Measurements from ENCODE around the gene PDK3. TPM values are rescaled to one million over a fixed set of nuclear protein-coding genes. Genes with fewer than 3 reads are reported as not detected.

PDK3 gene
- polyA plus RNA-seq, 1 donor (not counting 4 experiments of a cell fraction or from before 2014, with no cell fraction given) = 8.0 TPM

DNA sequence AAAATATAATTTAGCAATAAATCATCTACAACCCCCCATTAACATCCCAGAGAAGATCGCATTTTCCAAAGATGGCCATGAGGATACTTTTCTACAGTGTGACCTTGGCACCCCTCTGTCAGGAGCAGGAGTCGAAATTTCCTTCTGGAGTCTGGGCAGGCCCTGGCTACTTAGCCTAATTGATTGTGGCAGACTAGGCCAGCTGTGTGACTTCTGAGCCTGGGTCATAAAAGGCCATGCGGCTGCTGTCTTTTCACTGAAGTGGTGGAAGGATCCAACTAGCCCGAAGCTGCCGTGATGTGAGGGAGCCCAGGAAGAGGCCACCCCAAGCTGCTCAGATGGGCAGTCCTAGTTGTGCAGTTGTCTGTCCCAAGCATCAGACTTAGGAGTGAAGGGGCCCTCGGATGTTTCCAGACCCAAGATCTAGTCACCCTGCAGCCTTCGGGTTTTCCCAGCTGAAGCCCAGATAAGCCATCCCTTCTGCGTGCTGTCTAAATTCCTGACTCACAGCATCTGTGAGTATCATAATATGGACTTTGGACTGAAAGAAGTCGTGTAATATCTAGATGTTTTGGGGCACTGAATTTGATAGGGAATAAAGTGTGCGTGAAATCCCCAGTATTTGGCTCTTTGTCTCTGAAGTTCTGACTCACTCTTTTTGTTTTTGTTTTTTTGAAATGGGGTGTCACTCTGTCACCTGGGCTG is 21.0 kb downstream of the PDK3 start:
- no peak for TF ChIP-seq CTCF (optimal IDR thresholded peaks at IDR 0.05 in 1 of 3, IDR thresholded peaks at IDR 0.05 in 1 of 3, conservative IDR thresholded peaks at IDR 0.05 in 1 of 3; ENCODE audit: extremely low read depth in 1 of 3, insufficient read depth in 2 of 3, low read length in 3 of 3)
- TF ChIP-seq EZH2 (IDR thresholded peaks at IDR 0.05; ENCODE audit: low read length) = no peak
- H3K9ac ChIP-seq (ENCODE audit: control insufficient read depth, extremely low read depth, insufficient read depth, low read length) = no peak overlapping the region
- H2AFZ ChIP-seq (ENCODE audit: control insufficient read depth, low read length) = no peak overlapping the region
- no peaks in the 10 kb centered on the region for H3K79me2 ChIP-seq (ENCODE audit: control insufficient read depth, insufficient read depth, low read length)
- no peak for FAIRE-seq
- no peaks in the 10 kb centered on the region for H3K36me3 ChIP-seq (ENCODE audit: control insufficient read depth in 2 of 2, extremely low read depth in 1 of 2, insufficient read depth in 2 of 2, low read length in 2 of 2)
- no peak for DNase-seq (ENCODE audit: low read depth, low spot score)
- dilution Hi-C loops (cut with MboI; ENCODE audit: extremely low pct_ligation_motif_present, low sequenced_read_pairs) = no loop called here
- no peak overlapping the region for H3K27ac ChIP-seq (ENCODE audit: control insufficient read depth, insufficient read depth, low read length)
- no peaks in the 10 kb centered on the region for H4K20me1 ChIP-seq (ENCODE audit: control insufficient read depth, extremely low read depth, insufficient read depth, low read length)
- H3K9me1 ChIP-seq (ENCODE audit: control insufficient read depth, extremely low read depth, insufficient read depth, low read length) = no peaks in the 10 kb centered on the region
- no peak overlapping the region for H3K4me3 ChIP-seq (ENCODE audit: control insufficient read depth in 2 of 3, extremely low read depth in 1 of 3, insufficient read depth in 2 of 3, low read depth in 1 of 3, low read length in 3 of 3)
- no peaks in the 10 kb centered on the region for H3K4me1 ChIP-seq (ENCODE audit: control insufficient read depth, extremely low read depth, insufficient read depth, low read length)
- no peaks in the 10 kb centered on the region for H3K9me3 ChIP-seq (ENCODE audit: control insufficient read depth, low read depth, low read length)
- H3K27me3 ChIP-seq (ENCODE audit: control insufficient read depth, extremely low read depth, insufficient read depth, low read length) = no peaks in the 10 kb centered on the region
- H3K4me2 ChIP-seq (ENCODE audit: control insufficient read depth, extremely low read depth, insufficient read depth, low read depth, low read length) = no peak overlapping the region

- no peak for FAIRE-seq
- TF ChIP-seq EZH2 (IDR thresholded peaks at IDR 0.05; ENCODE audit: low read length) = no peak
- no peak for TF ChIP-seq CTCF (optimal IDR thresholded peaks at IDR 0.05 in 1 of 3, IDR thresholded peaks at IDR 0.05 in 1 of 3, conservative IDR thresholded peaks at IDR 0.05 in 1 of 3; ENCODE audit: extremely low read depth in 1 of 3, insufficient read depth in 2 of 3, low read length in 3 of 3)
- no peak overlapping the region for H2AFZ ChIP-seq (ENCODE audit: control insufficient read depth, low read length)
- H3K4me2 ChIP-seq (ENCODE audit: control insufficient read depth, extremely low read depth, insufficient read depth, low read depth, low read length) = no peak overlapping the region
- H3K9me3 ChIP-seq (ENCODE audit: control insufficient read depth, low read depth, low read length) = no peaks in the 10 kb centered on the region
- no peaks in the 10 kb centered on the region for H3K79me2 ChIP-seq (ENCODE audit: control insufficient read depth, insufficient read depth, low read length)
- H4K20me1 ChIP-seq (ENCODE audit: control insufficient read depth, extremely low read depth, insufficient read depth, low read length) = no peaks in the 10 kb centered on the region
- no peak overlapping the region for H3K4me3 ChIP-seq (ENCODE audit: control insufficient read depth in 2 of 3, extremely low read depth in 1 of 3, insufficient read depth in 2 of 3, low read depth in 1 of 3, low read length in 3 of 3)
- H3K27me3 ChIP-seq (ENCODE audit: control insufficient read depth, extremely low read depth, insufficient read depth, low read length) = no peaks in the 10 kb centered on the region
- no peak overlapping the region for H3K27ac ChIP-seq (ENCODE audit: control insufficient read depth, insufficient read depth, low read length)
- dilution Hi-C loops (cut with MboI; ENCODE audit: extremely low pct_ligation_motif_present, low sequenced_read_pairs) = no loop called here
- H3K9ac ChIP-seq (ENCODE audit: control insufficient read depth, extremely low read depth, insufficient read depth, low read length) = no peak overlapping the region
- DNase-seq (ENCODE audit: low read depth, low spot score) = no peak
- H3K9me1 ChIP-seq (ENCODE audit: control insufficient read depth, extremely low read depth, insufficient read depth, low read length) = no peaks in the 10 kb centered on the region
- H3K36me3 ChIP-seq (ENCODE audit: control insufficient read depth in 2 of 2, extremely low read depth in 1 of 2, insufficient read depth in 2 of 2, low read length in 2 of 2) = no peaks in the 10 kb centered on the region
- no peaks in the 10 kb centered on the region for H3K4me1 ChIP-seq (ENCODE audit: control insufficient read depth, extremely low read depth, insufficient read depth, low read length)
These were observed 22.5 kb downstream of the PDK3 start for GRCh38 chrX:24487571-24487970.
